ENCODE results near the gene OR9I1.

OR9I1 gene

GRCh38 chr11:58135171-58135570, 9.8 kb upstream of the OR9I1 start:
- DNase-seq (ENCODE audit: low read depth in 2 of 2) = no peak
- no peak for TF ChIP-seq CTCF (IDR thresholded peaks at IDR 0.05; ENCODE audit: low read depth, low read length)
- H3K4me3 ChIP-seq (replicated peaks in 1 of 2; ENCODE audit: low read depth in 2 of 2, low read length in 2 of 2) = no peak overlapping the region

GRCh38 chr11:58134151-58134550, 8.8 kb upstream of the OR9I1 start:
- no peak for DNase-seq (ENCODE audit: low read depth in 2 of 2)
- no peak overlapping the region for H3K4me3 ChIP-seq (replicated peaks in 1 of 2; ENCODE audit: low read depth in 2 of 2, low read length in 2 of 2)
- TF ChIP-seq CTCF (IDR thresholded peaks at IDR 0.05; ENCODE audit: low read depth, low read length) = no peak

- no peak for DNase-seq (ENCODE audit: low read depth in 2 of 2)
- no peak for TF ChIP-seq CTCF (IDR thresholded peaks at IDR 0.05; ENCODE audit: low read depth, low read length)
- H3K4me3 ChIP-seq (replicated peaks in 1 of 2; ENCODE audit: low read depth in 2 of 2, low read length in 2 of 2) = no peak overlapping the region
Observed at GRCh38 chr11:58133309-58134076, 8.2 kb upstream of the OR9I1 start.

- H3K4me3 ChIP-seq (replicated peaks in 1 of 2; ENCODE audit: low read depth in 2 of 2, low read length in 2 of 2) = no peak overlapping the region
- DNase-seq (ENCODE audit: low read depth in 2 of 2) = no peak
- no peak for TF ChIP-seq CTCF (IDR thresholded peaks at IDR 0.05; ENCODE audit: low read depth, low read length)
Observed at GRCh38 chr11:58127350-58127749, 2.0 kb upstream of the OR9I1 start.

GRCh38 chr11:58121096-58121495, 4.2 kb downstream of the OR9I1 start:
- DNase-seq (ENCODE audit: low read depth in 2 of 2) = peak in 1 of 2 donors; percentile 14
- no peak overlapping the region for H3K4me3 ChIP-seq (replicated peaks in 1 of 2; ENCODE audit: low read depth in 2 of 2, low read length in 2 of 2)
- TF ChIP-seq CTCF (IDR thresholded peaks at IDR 0.05; ENCODE audit: low read depth, low read length) = no peak

- no peak for DNase-seq (ENCODE audit: low read depth in 2 of 2)
- no peak for TF ChIP-seq CTCF (IDR thresholded peaks at IDR 0.05; ENCODE audit: low read depth, low read length)
Observed at GRCh38 chr11:58097437-58097836, 27.9 kb downstream of the OR9I1 start.

GRCh38 chr11:58086528-58086927, 38.8 kb downstream of the OR9I1 start:
- no peak for TF ChIP-seq CTCF (IDR thresholded peaks at IDR 0.05; ENCODE audit: low read depth, low read length)
- no peak overlapping the region for H3K4me3 ChIP-seq (replicated peaks in 1 of 2; ENCODE audit: low read depth in 2 of 2, low read length in 2 of 2)
- no peak for DNase-seq (ENCODE audit: low read depth in 2 of 2)

More at GRCh38 chr11:58097437-58097836, 27.9 kb downstream of the OR9I1 start:
- H3K4me3 ChIP-seq (replicated peaks in 1 of 2; ENCODE audit: low read depth in 2 of 2, low read length in 2 of 2) = no peak overlapping the region

Data from cardiac fibroblast (primary cell).